Mesendoderm (in vitro differentiated cells): ENCODE results near the gene MKI67.

Experiments
- DNase-seq: peaks from one replicate; pipeline ENCODE4 v3.0.0; 2013
- H2AK5ac ChIP-seq: 2 replicates; pipeline ENCODE4 v1.6.1; 2013; ENCODE audit warnings: low read length, inconsistent platforms
- H2BK120ac ChIP-seq: 2 replicates; pipeline ENCODE4 v1.6.1; 2013; ENCODE audit warnings: low read depth, mild to moderate bottlenecking, low read length, moderate library complexity, mixed read lengths
- H2BK15ac ChIP-seq: replicated peaks from 2 replicates; pipeline ENCODE4 v1.6.1; 2013; ENCODE audit warnings: low read depth, mild to moderate bottlenecking, moderate library complexity
- H2BK5ac ChIP-seq: 2 replicates; pipeline ENCODE4 v1.6.1; 2013; ENCODE audit warnings: low read length, inconsistent platforms
- H3K18ac ChIP-seq: 2 replicates; pipeline ENCODE4 v1.6.1; 2013; ENCODE audit warnings: mild to moderate bottlenecking, low read length, mixed read lengths
- H3K23ac ChIP-seq: one replicate; pipeline ENCODE4 v1.6.1; 2013; ENCODE audit warnings: low read length
- H3K27ac ChIP-seq: 2 replicates; pipeline ENCODE4 v1.5.1; 2013; ENCODE audit warnings: low read depth, mild to moderate bottlenecking, inconsistent platforms, low read length, moderate library complexity
- H3K27me3 ChIP-seq: 2 replicates; pipeline ENCODE4 v1.6.1; 2013; ENCODE audit warnings: low read length, control low read depth, mild to moderate bottlenecking, inconsistent platforms; ENCODE audit not compliant: insufficient read depth, poor library complexity
- H3K36me3 ChIP-seq: 2 replicates; pipeline ENCODE4 v1.6.1; 2013; ENCODE audit warnings: low read length, inconsistent platforms; ENCODE audit not compliant: control insufficient read depth, insufficient read depth
- H3K4ac ChIP-seq: one replicate; pipeline ENCODE4 v1.6.1; 2013; ENCODE audit warnings: low read depth, mild to moderate bottlenecking, low read length, moderate library complexity
- H3K4me1 ChIP-seq: 2 replicates; pipeline ENCODE4 v1.6.1; 2013; ENCODE audit warnings: low read depth, low read length, inconsistent platforms; ENCODE audit not compliant: control insufficient read depth
- H3K4me2 ChIP-seq: 2 replicates; pipeline ENCODE4 v1.6.1; 2013; ENCODE audit warnings: low read length
- H3K4me3 ChIP-seq: 2 replicates; pipeline ENCODE4 v1.5.1; 2013; ENCODE audit warnings: mild to moderate bottlenecking, low read length
- H3K56ac ChIP-seq: one replicate; pipeline ENCODE4 v1.6.1; 2013; ENCODE audit warnings: low read length
- H3K79me1 ChIP-seq: 2 replicates; pipeline ENCODE4 v1.6.1; 2013; ENCODE audit warnings: low read length, inconsistent platforms
- H3K79me2 ChIP-seq: 2 replicates; pipeline ENCODE4 v1.6.1; 2013; ENCODE audit warnings: mild to moderate bottlenecking, low read length; ENCODE audit not compliant: control insufficient read depth, insufficient read depth
- H3K9ac ChIP-seq: 2 replicates; pipeline ENCODE4 v1.6.1; 2013; ENCODE audit warnings: low read length, inconsistent platforms
- H4K5ac ChIP-seq: one replicate; pipeline ENCODE4 v1.6.1; 2013; ENCODE audit warnings: low read length
- H4K8ac ChIP-seq: one replicate; pipeline ENCODE4 v1.6.1; 2013; ENCODE audit warnings: low read depth, mild to moderate bottlenecking, control low read depth, low read length, moderate library complexity
- WGBS: extraction: QIAGEN DNeasy Blood & Tissue Kit; methylation state at CpG from one replicate; pipeline ENCODE4 v1.1.7; 2013; ENCODE audit warnings: low lambda C conversion rate, missing lambda C conversion rate; ENCODE audit not compliant: insufficient coverage; ENCODE audit errors: extremely low coverage; 5-methylcytosine and 5-hydroxymethylcytosine counted together

The MKI67 gene

DNA sequence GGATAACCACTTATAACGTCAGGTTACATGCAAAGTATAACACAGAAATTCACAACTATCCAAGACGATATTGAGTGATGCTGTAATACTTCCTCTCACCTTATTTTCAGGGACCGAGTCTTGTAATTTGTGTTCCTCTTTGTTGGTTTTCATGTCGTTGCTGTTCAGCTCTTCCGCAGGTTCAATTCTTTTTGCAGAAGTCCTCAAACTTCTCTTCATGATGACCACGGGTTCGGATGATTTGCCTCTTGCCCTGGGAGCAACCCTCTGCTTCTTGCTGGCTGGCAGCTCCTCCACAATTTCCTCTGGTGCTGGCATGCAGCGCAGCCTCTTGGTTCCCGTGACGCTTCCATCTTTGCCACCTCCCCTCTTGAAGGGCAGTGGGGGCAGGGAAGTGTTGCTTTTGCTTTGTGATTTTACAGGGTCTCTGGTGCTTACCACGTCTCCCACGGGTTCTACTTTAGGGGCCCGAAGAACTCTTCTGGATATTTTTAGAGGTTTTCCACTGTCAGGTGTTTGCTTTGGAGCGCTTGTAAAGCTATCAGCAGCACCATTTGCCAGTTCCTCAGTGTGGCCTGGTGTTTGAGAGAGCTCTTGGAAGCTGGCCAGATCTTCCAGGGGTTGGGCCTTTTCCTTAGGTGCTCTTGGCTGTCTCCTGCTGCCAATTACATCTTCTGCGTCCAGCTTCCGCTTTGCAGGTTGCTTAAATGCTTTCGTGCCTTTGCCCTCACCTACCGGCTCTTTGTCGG lies 23.6 kb downstream of the MKI67 start:
- H3K56ac ChIP-seq, result no peak overlapping the region
- no peak for DNase-seq
- H4K8ac ChIP-seq, result no peak overlapping the region
- no peak overlapping the region for H4K5ac ChIP-seq
- no peak overlapping the region for H2BK120ac ChIP-seq
- no peak overlapping the region for H3K4me3 ChIP-seq
- H3K79me1 ChIP-seq, result no peaks in the 10 kb centered on the region
- H2BK15ac ChIP-seq, result no peak overlapping the region
- H3K79me2 ChIP-seq, result no peaks in the 10 kb centered on the region
- H3K23ac ChIP-seq, result no peak overlapping the region
- no peaks in the 10 kb centered on the region for H3K4me1 ChIP-seq
- no CpG with 5 or more reads among the region's 19 CpGs for WGBS
- H3K4me2 ChIP-seq, result no peak overlapping the region
- no peak overlapping the region for H3K4ac ChIP-seq
- H3K9ac ChIP-seq, result no peak overlapping the region
- H2AK5ac ChIP-seq, result no peak overlapping the region
- H3K36me3 ChIP-seq, result peaks cover 47% of the 10 kb centered on the region
- H3K27me3 ChIP-seq, result no peaks in the 10 kb centered on the region
- no peak overlapping the region for H3K18ac ChIP-seq
- no peak overlapping the region for H3K27ac ChIP-seq
- H2BK5ac ChIP-seq, result no peak overlapping the region

DNA sequence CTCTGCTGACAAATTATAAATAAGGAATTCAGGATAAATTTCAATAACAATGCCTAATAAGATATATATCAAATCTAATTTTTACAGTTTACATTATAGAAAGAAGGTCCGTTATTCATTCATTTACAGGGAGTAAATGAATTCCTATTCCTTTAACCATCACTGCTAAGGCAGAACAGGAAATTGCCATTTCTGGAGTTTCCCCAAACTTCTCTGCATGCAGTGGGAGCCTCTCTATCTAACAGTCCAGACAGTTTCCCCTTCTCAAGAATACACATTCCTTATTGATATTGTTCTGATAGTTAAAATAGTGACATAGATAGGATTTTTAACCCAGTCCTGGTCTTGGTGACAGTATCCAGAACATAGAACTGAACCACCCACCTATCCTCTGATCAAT lies 24.3 kb downstream of the MKI67 start:
- no peak overlapping the region for H2BK15ac ChIP-seq
- no peak overlapping the region for H4K5ac ChIP-seq
- H3K4me2 ChIP-seq, result no peak overlapping the region
- no peaks in the 10 kb centered on the region for H3K27me3 ChIP-seq
- H3K79me1 ChIP-seq, result no peaks in the 10 kb centered on the region
- no peaks in the 10 kb centered on the region for H3K4me1 ChIP-seq
- H3K4me3 ChIP-seq, result no peak overlapping the region
- WGBS, result no CpG with 5 or more reads among the region's 1 CpG
- no peak for DNase-seq
- H3K9ac ChIP-seq, result no peak overlapping the region
- H3K18ac ChIP-seq, result no peak overlapping the region
- H4K8ac ChIP-seq, result no peak overlapping the region
- H3K56ac ChIP-seq, result no peak overlapping the region
- no peak overlapping the region for H2AK5ac ChIP-seq
- no peak overlapping the region for H2BK120ac ChIP-seq
- H3K23ac ChIP-seq, result no peak overlapping the region
- no peak overlapping the region for H3K4ac ChIP-seq
- H3K36me3 ChIP-seq, result peaks cover 43% of the 10 kb centered on the region
- H3K79me2 ChIP-seq, result no peaks in the 10 kb centered on the region
- H3K27ac ChIP-seq, result no peak overlapping the region
- H2BK5ac ChIP-seq, result no peak overlapping the region

DNA sequence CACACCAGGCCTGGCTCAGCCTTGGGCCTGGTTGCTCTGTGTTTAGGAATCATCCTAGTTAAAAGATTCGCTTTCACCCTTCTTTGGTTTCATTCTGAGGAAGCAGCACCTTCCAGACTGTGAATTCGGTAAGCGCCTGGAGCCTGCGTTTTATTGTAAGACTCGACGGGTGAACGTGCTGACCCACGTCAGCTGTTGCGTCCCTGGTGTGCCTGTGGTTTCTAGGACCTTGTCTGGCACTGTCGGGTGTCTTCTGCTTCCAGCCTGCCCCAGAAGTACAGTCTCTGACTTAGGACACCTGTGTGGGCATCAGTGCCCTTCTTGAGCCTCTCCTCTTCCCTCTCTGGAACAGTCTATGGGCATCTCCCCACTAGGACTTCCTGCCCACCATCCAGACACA lies 26.3 kb downstream of the MKI67 start:
- no peak overlapping the region for H3K9ac ChIP-seq
- no peak overlapping the region for H2BK5ac ChIP-seq
- no peak for DNase-seq
- H3K79me1 ChIP-seq, result no peaks in the 10 kb centered on the region
- no peaks in the 10 kb centered on the region for H3K27me3 ChIP-seq
- no peaks in the 10 kb centered on the region for H3K79me2 ChIP-seq
- no CpG with 5 or more reads among the region's 10 CpGs for WGBS
- no peak overlapping the region for H3K56ac ChIP-seq
- H3K4me3 ChIP-seq, result no peak overlapping the region
- H3K4me1 ChIP-seq, result no peaks in the 10 kb centered on the region
- no peak overlapping the region for H2BK120ac ChIP-seq
- no peak overlapping the region for H3K18ac ChIP-seq
- no peak overlapping the region for H3K4ac ChIP-seq
- no peak overlapping the region for H3K23ac ChIP-seq
- no peak overlapping the region for H4K8ac ChIP-seq
- no peak overlapping the region for H3K4me2 ChIP-seq
- no peak overlapping the region for H2AK5ac ChIP-seq
- no peak overlapping the region for H4K5ac ChIP-seq
- H3K36me3 ChIP-seq, result peaks cover 35% of the 10 kb centered on the region
- no peak overlapping the region for H3K27ac ChIP-seq
- H2BK15ac ChIP-seq, result no peak overlapping the region

DNA sequence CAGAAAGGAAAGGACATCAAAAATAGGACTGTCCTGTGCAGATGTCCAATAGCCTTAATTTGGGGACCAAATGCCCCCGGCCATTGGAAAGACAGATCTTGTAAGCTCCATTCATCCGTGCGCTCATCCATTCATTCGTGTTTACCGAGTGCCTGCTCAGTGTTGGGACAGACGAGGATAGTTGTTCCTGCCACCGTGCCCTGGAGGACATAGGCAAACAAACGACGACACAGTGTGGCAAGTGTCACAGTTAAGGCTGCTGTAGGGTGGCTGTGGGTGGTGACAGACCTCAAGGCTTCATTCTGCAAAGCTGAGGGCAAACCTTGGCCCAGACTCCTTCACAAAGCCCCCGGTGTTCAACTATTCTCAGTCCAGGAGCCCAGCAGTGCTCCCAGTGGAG lies 27.6 kb downstream of the MKI67 start:
- H2BK5ac ChIP-seq, result no peak overlapping the region
- H3K79me1 ChIP-seq, result no peaks in the 10 kb centered on the region
- peaks cover 26% of the 10 kb centered on the region for H3K36me3 ChIP-seq
- no peak overlapping the region for H3K23ac ChIP-seq
- no peak overlapping the region for H3K27ac ChIP-seq
- H3K56ac ChIP-seq, result no peak overlapping the region
- H3K4ac ChIP-seq, result no peak overlapping the region
- no peak for DNase-seq
- WGBS, result no CpG with 5 or more reads among the region's 10 CpGs
- no peak overlapping the region for H3K9ac ChIP-seq
- no peaks in the 10 kb centered on the region for H3K27me3 ChIP-seq
- H3K4me1 ChIP-seq, result no peaks in the 10 kb centered on the region
- no peak overlapping the region for H2BK15ac ChIP-seq
- H4K8ac ChIP-seq, result no peak overlapping the region
- no peak overlapping the region for H2AK5ac ChIP-seq
- H2BK120ac ChIP-seq, result no peak overlapping the region
- H4K5ac ChIP-seq, result no peak overlapping the region
- H3K79me2 ChIP-seq, result no peaks in the 10 kb centered on the region
- H3K4me2 ChIP-seq, result no peak overlapping the region
- H3K4me3 ChIP-seq, result no peak overlapping the region
- no peak overlapping the region for H3K18ac ChIP-seq

DNA sequence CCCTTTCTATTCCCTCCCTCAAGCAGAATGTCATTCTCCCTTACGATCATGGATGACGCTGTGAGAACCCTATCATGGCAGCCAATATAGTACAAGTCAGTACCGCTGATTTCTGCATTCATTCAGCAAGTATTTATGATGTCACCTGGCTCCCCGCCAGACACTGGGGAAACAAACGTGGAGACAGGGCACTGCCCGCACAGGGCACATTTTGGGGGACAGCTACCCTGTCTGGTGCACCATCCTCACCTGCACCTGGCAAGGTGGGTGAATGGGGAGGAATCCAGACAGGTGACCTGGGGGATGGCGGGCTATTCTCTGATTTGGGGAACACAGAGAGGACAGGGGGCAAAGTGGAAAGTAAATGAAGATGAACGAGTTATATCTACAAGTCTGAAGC lies 28.4 kb downstream of the MKI67 start:
- Histone ChIP-seq H3K27me3 (no peaks in the 10 kb centered on the region), H3K4me2 (no peak overlapping the region), H2BK15ac (no peak overlapping the region), H3K27ac (no peak overlapping the region), H4K5ac (no peak overlapping the region), H3K4me3 (no peak overlapping the region), H3K23ac (no peak overlapping the region), H3K4me1 (no peaks in the 10 kb centered on the region), H3K56ac (no peak overlapping the region), H3K79me2 (no peaks in the 10 kb centered on the region), H3K36me3 (peaks cover 20% of the 10 kb centered on the region), H3K79me1 (no peaks in the 10 kb centered on the region), H2BK120ac (no peak overlapping the region), H3K4ac (no peak overlapping the region), H4K8ac (no peak overlapping the region), H2BK5ac (no peak overlapping the region), H2AK5ac (no peak overlapping the region), H3K9ac (no peak overlapping the region), H3K18ac (no peak overlapping the region)
- no peak for DNase-seq
- WGBS, result no CpG with 5 or more reads among the region's 8 CpGs
